Measurements from ENCODE around the gene LHFPL3.

LHFPL3 gene

DNA sequence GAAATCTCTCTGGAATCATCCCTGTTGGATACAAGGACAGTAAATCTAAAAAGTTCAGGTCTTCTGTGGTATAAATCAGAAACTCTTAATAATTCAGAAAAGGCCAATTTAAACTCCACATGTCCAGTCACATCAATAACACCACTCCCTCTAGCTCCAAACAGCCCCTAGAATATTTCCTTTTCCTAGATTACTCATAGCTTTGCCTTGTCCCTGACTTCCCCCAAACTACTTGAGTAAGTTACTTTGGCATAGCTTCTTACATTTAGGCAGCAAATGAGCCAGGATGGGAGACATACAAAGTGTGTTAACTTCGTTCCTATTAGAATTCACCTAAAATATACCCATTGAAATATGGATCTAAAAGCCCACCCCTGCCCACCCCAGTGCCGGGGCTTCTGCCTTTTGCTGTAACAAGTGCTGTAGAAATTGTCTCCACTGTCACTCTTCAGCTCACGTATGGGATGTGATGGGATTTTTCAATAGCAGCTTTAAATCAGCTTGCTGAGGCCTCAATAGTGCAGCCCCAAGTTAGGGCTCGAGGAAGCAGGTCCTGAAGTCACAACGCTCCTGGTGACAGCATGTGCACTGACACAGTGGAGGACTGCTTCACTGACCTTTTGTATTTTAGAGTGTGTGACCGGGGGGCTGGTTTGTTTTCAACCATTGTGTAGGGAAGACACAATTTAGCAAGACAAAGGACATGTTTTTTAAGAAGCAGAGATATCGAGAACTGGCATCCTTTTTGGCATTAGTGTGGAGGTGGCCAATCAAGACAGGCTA, 467.4 kb downstream of the LHFPL3 start:
- DNase-seq (ENCODE audit: low read depth, low spot score): no peak

DNA sequence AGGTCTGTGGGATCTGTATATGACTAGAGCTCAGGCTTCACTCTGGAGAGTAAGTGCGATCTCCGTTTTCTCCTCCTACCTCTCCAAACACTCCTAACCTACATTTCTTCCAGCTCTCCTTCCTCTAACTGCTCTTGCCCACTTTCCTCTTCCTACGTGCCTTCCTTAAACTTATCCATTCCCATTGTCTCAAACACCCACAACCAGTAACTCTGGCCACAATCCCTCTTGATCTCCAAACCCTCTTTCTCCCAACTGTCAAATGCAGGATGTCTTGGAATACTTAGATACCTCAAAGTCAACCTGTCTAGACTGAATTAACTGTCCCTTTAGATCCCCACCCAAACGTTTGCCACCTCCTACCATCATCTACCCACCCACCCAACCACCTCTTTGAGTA, 471.9 kb downstream of the LHFPL3 start:
- DNase-seq (ENCODE audit: low read depth, low spot score): no peak

DNA sequence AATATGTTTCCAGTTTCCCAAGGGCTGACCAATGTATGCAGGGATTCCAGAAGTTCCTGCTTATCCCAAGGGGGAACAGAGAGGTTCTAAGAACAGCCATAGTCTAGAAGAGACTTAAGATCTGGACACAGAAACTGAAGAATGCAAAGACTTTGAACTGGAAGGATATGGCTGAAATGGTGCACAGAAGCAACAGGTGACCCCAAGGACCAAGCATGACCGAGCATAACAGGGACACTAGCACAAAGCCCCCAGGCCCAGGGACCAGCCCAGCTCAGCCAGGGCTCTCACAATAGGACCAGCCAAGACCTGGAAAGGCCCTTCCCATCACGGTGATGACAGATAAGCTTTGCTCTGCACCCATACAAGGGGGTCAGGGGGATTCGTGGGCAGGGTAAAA, 472.6 kb downstream of the LHFPL3 start:
- no peak for DNase-seq (ENCODE audit: low read depth, low spot score)

DNA sequence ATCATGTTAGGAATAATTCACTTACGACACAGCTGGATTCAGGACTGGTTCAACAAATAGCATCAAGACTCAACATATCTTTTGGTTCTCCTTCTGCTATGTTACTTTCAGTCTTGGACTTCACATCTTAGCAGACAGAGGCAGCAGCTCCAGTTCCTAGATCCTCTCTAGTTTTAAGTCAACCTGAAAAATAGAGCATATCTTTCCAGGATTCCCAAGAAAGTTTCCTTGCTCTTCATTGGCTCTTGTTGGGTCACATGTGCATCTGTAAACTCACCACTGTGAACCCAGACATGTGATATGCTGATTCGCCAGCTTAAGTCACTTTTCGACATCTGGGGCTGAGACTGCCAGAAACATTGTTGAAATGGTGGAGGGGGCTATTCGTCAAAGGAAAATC, 475.5 kb downstream of the LHFPL3 start:
- DNase-seq (ENCODE audit: low read depth, low spot score): no peak

DNA sequence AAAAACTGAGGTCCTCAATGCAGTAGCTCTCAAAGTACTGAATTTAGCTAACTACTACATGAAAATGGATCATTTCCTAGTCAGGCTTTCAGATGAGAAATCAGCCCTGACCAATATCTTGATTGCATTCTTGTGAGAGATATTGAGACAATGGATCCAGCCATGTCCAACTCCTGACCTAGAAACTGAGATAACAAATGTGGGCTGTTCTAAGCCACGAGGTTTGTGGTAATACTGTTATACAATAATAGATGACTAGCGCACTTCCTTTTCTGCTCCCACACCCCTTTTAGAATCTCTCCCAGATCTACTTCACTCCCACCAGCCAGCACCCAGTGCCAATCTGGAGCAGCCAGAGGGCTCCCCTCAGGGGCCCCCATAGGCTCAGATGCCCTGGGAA, 476.3 kb downstream of the LHFPL3 start:
- DNase-seq (ENCODE audit: low read depth, low spot score): no peak

DNA sequence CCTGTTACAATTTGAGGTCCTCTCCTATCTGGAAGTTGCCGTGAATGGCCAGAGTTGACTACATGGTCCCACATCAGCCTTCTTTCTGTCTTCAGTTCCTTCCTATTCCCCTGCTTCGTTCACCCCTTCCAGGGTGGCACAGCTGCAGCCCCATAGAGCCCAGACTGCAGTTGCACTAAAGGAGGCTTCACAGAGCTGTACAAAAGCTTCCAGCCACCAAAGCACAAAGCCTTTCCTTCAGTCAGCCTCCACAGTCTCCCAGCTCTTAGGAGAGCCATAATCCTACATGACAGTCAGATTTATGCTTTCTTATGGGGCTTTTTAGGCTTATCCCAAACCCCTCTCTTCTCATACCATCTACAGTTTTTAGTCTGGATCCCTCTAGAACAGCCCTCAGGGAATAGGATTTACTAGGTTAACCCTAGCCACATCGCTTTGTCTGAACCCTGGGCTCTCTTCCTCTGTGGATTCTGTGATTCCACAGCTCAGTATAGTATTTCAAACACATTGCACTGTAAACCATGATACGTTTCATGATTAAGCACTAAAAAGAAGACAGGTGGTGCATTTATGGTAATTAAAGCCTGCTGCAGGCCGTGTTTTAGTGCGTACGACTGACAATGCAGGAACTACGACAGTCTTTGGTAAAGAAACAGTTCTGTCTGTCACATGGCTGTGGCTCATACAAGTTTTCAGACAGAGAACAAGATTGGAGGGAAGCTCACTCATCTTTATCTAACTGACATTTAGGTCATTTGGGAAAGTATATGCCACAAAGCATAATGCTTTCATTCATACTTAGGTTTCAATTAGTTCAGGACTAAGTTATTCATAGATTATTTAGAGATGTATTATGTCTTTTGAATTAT, 477.3 kb downstream of the LHFPL3 start:
- DNase-seq (ENCODE audit: low read depth, low spot score): no peak

DNA sequence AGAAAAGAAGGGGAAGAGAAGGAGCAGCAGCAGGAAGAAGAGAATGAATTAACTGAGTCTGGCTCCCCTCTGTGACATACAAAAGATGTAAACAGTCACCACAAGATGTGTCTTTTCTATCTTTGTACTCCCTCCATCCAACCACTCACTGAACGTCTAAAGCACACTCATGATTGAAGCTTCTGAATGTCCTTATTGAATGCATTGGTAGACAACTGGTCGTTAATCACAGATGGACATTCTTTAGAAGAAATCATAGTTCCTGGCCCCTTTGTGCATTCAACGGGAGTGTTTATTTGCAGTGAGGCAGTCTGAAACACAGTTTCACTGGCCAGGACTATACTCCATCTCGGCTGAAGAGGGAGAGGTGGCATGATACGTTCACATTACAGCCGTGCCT, 479.3 kb downstream of the LHFPL3 start:
- no peak for DNase-seq (ENCODE audit: low read depth, low spot score)

DNA sequence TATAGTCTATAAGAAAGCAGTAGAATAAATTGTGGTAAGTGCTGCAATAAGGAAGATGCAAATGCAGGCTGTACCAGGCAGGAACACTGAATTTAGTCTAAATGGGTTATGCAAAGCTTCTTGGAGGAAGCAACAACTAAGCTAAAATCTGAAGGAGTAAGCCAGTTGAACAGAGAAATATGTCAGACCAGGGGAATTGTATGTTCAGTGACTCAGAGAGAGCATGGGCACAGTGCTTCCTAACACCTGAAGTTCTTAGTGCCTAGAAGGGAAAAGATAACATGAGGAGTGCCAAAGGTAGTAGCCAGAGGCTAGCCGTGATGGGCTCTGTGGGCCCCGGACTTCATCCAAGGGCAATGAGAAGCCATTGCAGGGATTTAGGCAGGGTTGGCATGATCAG, 481.5 kb downstream of the LHFPL3 start:
- DNase-seq (ENCODE audit: low read depth, low spot score): no peak

DNA sequence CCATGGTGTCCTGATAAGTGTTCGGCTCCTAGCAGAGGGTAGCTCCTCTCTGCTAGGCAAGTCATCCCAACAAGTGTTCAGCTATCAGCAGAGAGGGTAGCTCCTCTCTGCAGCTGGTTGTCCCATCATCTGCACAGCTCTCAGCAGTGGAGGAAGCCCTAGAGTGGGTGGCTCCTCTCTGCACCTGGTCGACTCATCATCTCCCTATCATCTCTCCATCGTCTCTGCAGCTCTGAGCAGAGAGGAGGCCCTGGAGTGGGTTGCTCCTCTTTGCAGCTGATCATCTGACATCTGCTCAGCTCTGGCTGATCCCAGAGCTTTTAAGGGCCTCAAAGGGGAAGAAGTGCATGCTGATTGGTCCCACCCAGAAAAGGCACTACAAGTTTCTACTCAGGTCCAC, 485.7 kb downstream of the LHFPL3 start:
- DNase-seq (ENCODE audit: low read depth, low spot score): no peak

DNA sequence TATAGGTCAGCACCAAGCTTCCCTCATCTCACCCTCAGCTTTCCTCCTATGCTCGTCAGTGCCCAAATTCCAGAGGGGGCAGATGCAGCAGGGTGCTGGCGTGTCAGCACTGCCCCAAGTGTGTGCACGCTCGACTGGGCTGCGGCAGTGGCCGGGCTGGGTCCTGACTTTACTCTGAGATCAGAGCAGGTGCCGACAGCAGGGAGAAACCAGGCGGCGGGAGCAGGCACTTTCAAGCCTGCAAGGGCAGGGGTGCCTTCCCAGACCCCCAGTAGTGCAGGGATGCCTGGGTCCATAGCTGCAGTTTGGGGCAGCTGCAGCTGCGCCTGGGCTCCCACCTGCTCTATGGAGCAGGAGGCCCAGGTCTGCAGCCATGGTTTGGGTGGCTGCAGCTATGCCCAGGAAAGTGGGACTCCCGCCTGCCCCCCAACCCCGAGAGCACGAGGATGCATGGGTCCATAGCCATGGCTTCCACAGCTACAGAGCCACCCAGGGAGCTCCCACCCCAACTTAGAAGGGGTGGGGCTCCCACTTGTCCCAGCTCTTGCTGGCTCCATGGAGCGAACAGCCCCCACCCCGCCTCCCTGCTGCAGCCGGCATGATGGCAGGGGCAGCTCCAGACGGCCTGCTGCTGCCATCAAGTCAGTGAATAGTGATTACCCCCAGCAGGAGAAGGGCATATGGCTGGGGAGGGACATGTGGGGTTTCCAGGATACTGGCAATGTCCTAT, 486.4 kb downstream of the LHFPL3 start:
- no peak for DNase-seq (ENCODE audit: low read depth, low spot score)

DNA sequence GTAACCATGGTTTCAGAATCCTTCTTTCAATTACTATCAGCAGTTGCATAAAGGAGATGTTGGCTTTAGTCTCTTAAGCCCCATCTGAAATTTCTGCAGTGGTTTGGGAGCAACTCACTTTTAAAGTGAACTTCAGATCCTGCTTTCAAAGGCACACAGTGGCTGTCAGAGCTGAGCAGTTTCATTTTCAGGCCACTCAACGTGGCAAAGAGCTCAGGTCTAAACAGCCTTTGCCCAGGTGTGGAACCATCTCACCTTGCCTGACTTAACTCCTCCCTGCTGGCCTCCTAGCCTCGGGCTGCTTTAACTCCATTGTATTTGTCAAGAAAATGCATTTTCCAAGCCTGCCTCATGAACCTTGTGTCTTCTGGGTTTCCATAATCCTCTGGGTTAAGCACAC, 488.1 kb downstream of the LHFPL3 start:
- DNase-seq (ENCODE audit: low read depth, low spot score): no peak

DNA sequence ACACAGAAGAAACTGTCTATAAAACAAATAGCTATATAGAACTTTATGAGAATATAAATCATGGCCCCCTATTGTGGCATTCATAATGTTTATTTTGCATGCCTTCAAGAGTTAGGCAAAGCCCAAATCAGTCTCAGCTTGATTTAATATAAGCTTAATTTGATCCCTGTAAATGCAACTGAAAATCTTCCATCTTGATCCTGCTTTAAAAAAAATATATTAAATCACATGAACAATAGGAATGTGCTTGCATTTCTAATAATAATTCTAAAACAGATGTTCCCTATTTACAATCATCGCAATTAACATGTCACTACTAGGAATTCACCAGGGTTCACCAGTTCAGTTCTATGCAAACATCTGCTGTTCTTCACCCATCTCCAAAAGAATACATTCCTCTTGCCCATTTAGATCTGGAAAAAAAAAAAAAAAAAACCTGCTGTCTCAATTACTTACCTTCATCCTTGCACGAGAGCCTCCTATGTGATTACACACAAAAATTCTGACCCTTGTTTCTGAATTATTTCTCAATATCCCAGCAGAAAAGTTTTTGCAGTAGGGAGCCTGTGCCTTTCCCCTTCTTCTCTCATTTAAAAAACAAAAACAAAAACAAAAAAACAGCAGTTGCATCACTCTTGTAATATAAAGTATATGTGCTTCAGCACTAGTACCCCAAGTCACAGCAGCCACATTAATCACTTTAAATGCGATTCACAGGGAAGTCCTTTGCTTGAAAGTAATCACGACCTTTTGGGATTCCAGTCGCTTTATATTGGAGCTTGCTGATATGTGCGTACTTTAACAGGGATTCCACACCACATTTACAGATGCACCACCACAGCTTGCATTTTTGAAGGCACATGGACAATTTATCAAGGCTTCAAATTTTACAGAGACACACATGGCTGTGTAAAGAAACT, 490.8 kb downstream of the LHFPL3 start:
- no peak for DNase-seq (ENCODE audit: low read depth, low spot score)

DNA sequence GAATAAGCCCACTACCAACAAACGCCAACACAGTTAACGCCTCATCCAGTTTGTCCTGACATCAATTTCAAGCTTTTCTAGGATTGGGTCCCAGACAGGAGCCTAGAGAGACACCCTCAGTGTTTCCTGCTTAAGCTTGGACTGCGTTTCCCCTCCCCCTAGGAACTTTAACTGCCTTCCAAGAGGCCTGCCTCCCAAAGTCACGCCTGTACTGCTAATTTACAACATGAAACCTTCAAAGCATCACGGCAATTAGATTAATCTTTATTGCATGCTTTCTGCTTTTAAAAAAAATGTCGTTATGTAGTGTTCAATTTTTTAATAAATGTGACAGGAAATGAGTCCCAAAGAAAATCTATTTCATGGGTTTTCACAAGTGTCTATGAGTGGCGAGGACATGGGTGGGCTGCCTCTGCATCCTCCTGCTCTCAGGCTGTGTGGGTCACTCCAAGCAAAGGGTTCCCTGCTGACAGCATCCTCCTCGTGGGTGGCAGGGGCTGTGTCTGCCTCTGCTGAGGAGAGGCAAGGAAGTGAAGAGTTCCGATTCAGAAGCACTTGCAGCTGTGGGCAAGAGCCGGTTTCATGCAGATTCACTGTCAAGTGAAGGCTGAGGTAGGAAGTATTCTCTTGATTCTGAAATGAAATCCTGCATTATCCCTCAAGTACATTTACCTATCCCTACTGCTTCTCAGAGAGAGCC, 492.6 kb downstream of the LHFPL3 start:
- no peak for DNase-seq (ENCODE audit: low read depth, low spot score)

DNA sequence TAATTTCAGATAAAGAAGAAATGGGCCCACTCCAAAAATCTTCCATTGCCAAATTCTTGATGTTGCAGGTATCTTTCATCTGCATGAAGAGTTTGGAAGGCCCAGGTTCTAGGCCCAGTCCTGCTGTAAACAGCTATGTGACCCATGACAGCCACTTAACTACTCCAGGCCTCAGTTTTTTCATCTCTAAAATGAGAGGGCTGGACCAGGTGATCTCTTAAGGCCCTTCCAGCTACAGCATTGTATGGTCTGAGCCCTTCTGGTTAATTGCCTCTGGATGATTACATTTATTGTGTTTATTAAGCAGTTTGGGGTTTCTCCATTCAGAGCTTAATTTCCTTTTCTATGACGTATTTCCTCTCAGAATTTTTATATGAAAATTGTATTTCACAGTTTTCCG, 494.8 kb downstream of the LHFPL3 start:
- no peak for DNase-seq (ENCODE audit: low read depth, low spot score)

DNA sequence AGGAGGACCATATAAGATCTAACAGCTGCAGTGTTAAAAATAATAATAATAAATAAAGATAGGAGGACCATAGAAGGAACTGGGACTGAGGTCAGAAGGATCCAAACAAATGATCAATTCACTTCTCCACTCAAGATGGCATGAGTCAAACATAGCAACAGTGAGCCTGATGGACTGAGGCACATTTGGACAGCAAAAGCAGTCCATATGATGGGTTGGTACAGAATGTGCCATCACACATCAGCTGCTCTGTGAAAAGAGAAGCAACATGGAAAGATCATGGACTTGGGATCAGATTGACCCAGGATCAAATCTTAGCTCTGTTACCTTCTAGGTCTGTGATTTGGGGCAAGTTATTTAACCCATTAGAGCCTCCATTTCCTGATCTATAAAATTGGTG, 496.7 kb downstream of the LHFPL3 start:
- DNase-seq (ENCODE audit: low read depth, low spot score): no peak

DNA sequence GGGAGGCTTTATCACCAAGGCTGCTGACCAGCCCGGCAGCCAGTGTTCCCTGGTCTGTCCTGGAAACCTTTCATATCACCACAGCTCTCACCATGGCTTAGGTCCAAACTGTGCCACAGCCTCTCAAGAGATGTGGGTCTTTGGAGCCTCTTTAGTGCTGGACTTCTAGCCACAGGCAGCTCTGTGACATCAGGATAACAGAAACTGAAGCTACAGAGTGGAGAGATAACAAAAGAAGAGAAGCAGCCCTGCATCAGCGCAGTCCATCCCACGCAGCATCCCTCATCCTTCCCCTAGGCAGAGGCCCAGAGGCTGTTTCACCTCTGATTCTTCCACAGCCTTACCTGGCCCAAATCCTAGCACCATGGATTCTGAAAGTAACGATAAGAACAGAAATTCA, 497.7 kb downstream of the LHFPL3 start:
- DNase-seq (ENCODE audit: low read depth, low spot score): no peak

DNA sequence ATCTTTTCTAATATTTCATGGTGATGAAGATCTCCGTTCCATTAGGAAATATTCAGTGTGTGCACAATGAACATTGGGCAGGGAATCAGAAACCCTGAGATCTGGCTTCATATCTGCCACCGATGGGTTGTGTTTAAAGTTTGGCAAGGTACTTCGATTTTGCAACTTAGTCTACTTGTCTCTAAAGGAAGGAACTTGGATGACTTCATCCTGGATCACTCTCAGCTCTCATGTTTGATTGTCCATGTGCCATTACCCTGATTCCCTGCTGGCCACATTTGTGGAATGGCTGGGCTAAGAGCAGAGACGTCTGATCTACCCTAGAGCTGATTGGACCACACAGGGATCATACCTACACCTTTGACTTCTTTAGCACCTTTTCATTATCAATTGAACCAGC, 508.6 kb downstream of the LHFPL3 start:
- no peak for DNase-seq (ENCODE audit: low read depth, low spot score)

DNA sequence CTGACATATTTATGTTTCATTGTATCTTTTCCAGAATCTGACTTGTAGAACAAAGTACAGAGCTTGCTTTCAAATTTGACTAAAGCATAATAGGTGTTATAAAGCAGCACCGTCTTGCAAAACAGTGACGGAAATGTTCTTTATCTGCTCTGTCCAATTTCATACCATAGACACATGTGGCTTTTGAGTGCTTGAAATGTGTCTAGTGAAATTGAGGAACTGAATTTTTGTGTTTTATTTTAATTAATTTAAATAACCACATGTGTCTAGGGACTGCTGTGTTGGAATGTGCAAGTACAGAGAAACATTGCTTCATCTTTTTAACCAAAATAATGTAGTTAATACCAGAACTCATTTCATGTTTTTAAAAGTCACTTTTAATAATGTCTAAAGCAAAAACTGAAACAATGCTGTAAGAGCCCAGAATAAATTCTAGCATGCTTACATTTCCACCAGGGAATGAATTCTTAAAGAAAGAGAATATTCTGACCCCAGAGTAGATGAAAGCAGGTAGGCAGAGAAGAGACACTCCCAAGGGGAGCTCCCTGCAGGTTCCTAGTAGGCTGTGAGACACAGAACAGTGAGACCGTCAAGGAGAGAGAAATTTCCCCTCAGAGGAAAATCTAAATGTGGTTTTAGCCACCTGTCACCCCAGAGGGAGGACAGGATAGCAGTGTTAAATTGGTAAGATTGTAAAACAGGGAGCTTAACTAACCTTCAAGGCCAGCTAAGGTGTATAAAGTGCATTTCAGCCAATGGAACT, 510.3 kb downstream of the LHFPL3 start:
- no peak for DNase-seq (ENCODE audit: low read depth, low spot score)

DNA sequence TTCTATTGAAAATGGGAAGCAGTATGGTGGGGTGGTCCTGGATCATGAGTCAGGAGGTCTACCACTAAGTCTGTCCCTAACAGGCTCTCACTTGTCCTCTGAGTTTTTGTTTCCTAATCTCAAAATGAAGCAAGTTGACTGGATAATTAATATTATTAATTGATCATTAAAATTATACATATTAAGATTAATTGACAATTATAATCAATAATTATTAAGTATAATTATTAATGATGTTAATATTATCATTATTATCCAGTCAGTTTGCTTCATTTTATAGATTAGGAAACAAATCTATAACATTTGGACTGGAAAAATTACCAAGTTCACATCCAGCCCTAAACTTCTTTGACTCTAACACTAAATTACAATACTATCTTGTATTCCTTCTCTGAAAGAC, 511.4 kb downstream of the LHFPL3 start:
- no peak for DNase-seq (ENCODE audit: low read depth, low spot score)

DNA sequence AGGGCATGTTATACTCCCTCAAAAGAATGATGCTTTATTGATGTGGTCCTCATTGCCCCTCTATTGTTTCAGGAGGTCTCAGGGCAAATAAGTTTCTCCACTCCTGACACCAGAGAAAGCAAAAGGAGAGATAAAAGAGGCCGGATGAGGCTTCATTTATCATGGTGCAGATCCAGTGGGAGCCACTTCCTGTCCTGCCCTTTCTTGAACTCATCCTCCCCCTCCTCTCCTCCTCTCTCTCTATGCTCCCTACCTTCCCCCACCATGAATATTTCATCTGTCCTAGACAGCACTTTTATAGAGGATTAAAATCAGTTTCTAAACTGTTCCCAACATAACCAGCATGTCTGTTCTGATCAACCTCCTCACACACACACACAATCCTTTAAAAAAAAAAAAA, 513.4 kb downstream of the LHFPL3 start:
- DNase-seq (ENCODE audit: low read depth, low spot score): no peak
